GM12891 (cell line): Measurements from ENCODE around the gene PPM1E.

Source experiments
- DNase-seq: peaks from one replicate; pipeline ENCODE4 v3.0.0; 2011; ENCODE audit warnings: low spot score; ENCODE audit not compliant: insufficient read length
- FAIRE-seq: peaks from 2 replicates; lab custom pipeline; 2011; peaks lifted over from hg19 to GRCh38; lab: Jason Lieb, UNC
- PAX5 ChIP-seq: IDR thresholded peaks from 2 replicates; pipeline ENCODE4 v1.6.1; 2011; ENCODE audit warnings: low read length, moderate library complexity, mild to moderate bottlenecking; ENCODE audit not compliant: insufficient read depth, severe bottlenecking
- POLR2A ChIP-seq: IDR thresholded peaks from 2 replicates; pipeline ENCODE4 v1.6.1; 2011; ENCODE audit warnings: low read depth, low read length, control low read depth
- POLR2AphosphoS5 ChIP-seq: IDR thresholded peaks from 2 replicates; pipeline ENCODE4 v1.6.1; 2011; ENCODE audit warnings: low read depth, low read length, control low read depth
- POU2F2 ChIP-seq: IDR thresholded peaks from 2 replicates; pipeline ENCODE4 v1.6.1; 2011; ENCODE audit warnings: low read depth, mild to moderate bottlenecking, control low read depth, low read length, moderate library complexity
- SPI1 ChIP-seq: IDR thresholded peaks from 2 replicates; pipeline ENCODE4 v1.6.1; 2011; ENCODE audit warnings: low read depth, low read length, control low read depth
- TAF1 ChIP-seq: IDR thresholded peaks from 2 replicates; pipeline ENCODE4 v1.6.1; 2011; ENCODE audit warnings: low read depth, low read length, control low read depth

PPM1E gene

GRCh38 chr17:58886514-58886913, 130.9 kb downstream of the PPM1E start:
- TF ChIP-seq PAX5 (no peak), POLR2A (no peak), POLR2AphosphoS5 (no peak), POU2F2 (no peak), SPI1 (no peak), TAF1 (no peak)
- no peak for FAIRE-seq
- no peak for DNase-seq

- FAIRE-seq = no peak
- TF ChIP-seq TAF1 (no peak), PAX5 (no peak), POLR2AphosphoS5 (no peak), POLR2A (no peak), SPI1 (no peak), POU2F2 (no peak)
- no peak for DNase-seq
Observed at GRCh38 chr17:58889928-58890327, 134.3 kb downstream of the PPM1E start.

GRCh38 chr17:58899191-58899590, 143.5 kb downstream of the PPM1E start:
- no peak for TF ChIP-seq POLR2AphosphoS5
- TF ChIP-seq POU2F2 = no peak
- no peak for TF ChIP-seq POLR2A
- TF ChIP-seq PAX5 = no peak
- no peak for TF ChIP-seq SPI1
- TF ChIP-seq TAF1 = no peak
- FAIRE-seq = no peak
- no peak for DNase-seq

- FAIRE-seq (no peak), DNase-seq (no peak)
- no peak for TF ChIP-seq POLR2AphosphoS5
- no peak for TF ChIP-seq POU2F2
- no peak for TF ChIP-seq SPI1
- no peak for TF ChIP-seq POLR2A
- no peak for TF ChIP-seq PAX5
- TF ChIP-seq TAF1 = no peak
Observed at GRCh38 chr17:58902322-58902721, 146.7 kb downstream of the PPM1E start.

GRCh38 chr17:58911741-58912343, 156.2 kb downstream of the PPM1E start:
- TF ChIP-seq TAF1 (no peak), POLR2A (no peak), POLR2AphosphoS5 (no peak), SPI1 (no peak), POU2F2 (no peak), PAX5 (no peak)
- DNase-seq (no peak), FAIRE-seq (no peak)

- no peak for FAIRE-seq
- TF ChIP-seq POLR2A (no peak), POLR2AphosphoS5 (no peak), TAF1 (no peak), PAX5 (no peak), POU2F2 (no peak)
- no peak for DNase-seq
Observed at GRCh38 chr17:58913552-58913951, 157.9 kb downstream of the PPM1E start.

- no peak for TF ChIP-seq POU2F2
- TF ChIP-seq SPI1 = peak; percentile 17; the same call in 1 of the 2 replicates
- DNase-seq (no peak), FAIRE-seq (no peak)
Observed at GRCh38 chr17:58913971-58914769, 158.5 kb downstream of the PPM1E start.

- TF ChIP-seq TAF1 = no peak
- TF ChIP-seq POU2F2 = no peak
- no peak for TF ChIP-seq POLR2AphosphoS5
- TF ChIP-seq POLR2A = no peak
- TF ChIP-seq PAX5 = no peak
- no peak for TF ChIP-seq SPI1
- no peak for FAIRE-seq
- DNase-seq = no peak
Observed at GRCh38 chr17:58917228-58917627, 161.6 kb downstream of the PPM1E start.

GRCh38 chr17:58918072-58918471, 162.4 kb downstream of the PPM1E start:
- FAIRE-seq (no peak), DNase-seq (no peak)
- TF ChIP-seq TAF1 (no peak), SPI1 (no peak), POU2F2 (no peak)
